Adrenal gland (tissue), 12 donors: ENCODE data around the gene CEP63. TPM values are rescaled to one million over a fixed set of nuclear protein-coding genes. Genes with fewer than 3 reads are reported as not detected.

Experiments
- DNase-seq, 7 donors: peaks; one replicate each; pipeline ENCODE4 v3.0.0-alpha.2; 2019 to 2020
- H3K27ac ChIP-seq, 5 donors: fragments of 200-600 bp; sonication (generic) in 4 of 5; 1 replicate in 3 of 5; 2 replicates in 2 of 5; pipeline versions ENCODE4 v1.5.1 to v1.8.0; 2016 to 2020; ENCODE audit warnings: mild to moderate bottlenecking in 1 of 5
- H3K27me3 ChIP-seq: fragments of 200-600 bp; 2 replicates; pipeline ENCODE4 v1.8.0; 2021
- H3K36me3 ChIP-seq, 2 donors: fragments of 200-600 bp; replicated peaks in 1 of 2; 1 replicate in 1 of 2; 2 replicates in 1 of 2; pipeline versions ENCODE4 v1.5.1 to v1.8.0; 2018 to 2022
- H3K4me1 ChIP-seq, 2 donors: fragments of 200-600 bp; replicated peaks in 1 of 2; 1 replicate in 1 of 2; 2 replicates in 1 of 2; pipeline versions ENCODE4 v1.5.1 to v1.8.0; 2018 to 2021
- H3K4me3 ChIP-seq, 4 donors: fragments of 200-600 bp; sonication (generic) in 3 of 4; one replicate each; pipeline ENCODE4 v1.5.1; 2016 to 2018
- H3K9me3 ChIP-seq, 3 donors: fragments of 200-600 bp; sonication (generic) in 1 of 3; replicated peaks in 1 of 3; 1 replicate in 2 of 3; 2 replicates in 1 of 3; pipeline versions ENCODE4 v1.5.1 to v1.8.0; 2016 to 2021
- POLR2A ChIP-seq, 2 donors: fragments of 450-650 bp; IDR thresholded peaks; one replicate each; pipeline ENCODE4 v1.6.1; 2017; ENCODE audit warnings: antibody characterized with exemption in 2 of 2, mild to moderate bottlenecking in 2 of 2, moderate library complexity in 1 of 2
- WGBS, 4 donors: extraction: QIAGEN DNeasy Blood & Tissue Kit in 2 of 4; methylation state at CpG; one replicate each; pipeline versions ENCODE4 v1.1.5 to v1.1.7; 2013 to 2017; 5-methylcytosine and 5-hydroxymethylcytosine counted together
- intact Hi-C, 2 donors: fragments of 100-400 bp; cut with DNase I; formaldehyde crosslinking; loops; one replicate each; pipeline versions ENCODE4 v1.14.1 to v1.15.0; 2022 to 2023
- polyA plus RNA-seq, 3 donors: library from polyadenylated mRNA; stranded (reverse); fragments of 200-250 nt in 2 of 3; fragments of 350-450 nt in 1 of 3; fragmentation: Illumina TruSeq in 1 of 3; extraction: RNeasy Lipid Tissue Mini Kit (QIAGEN cat#74804) in 1 of 3; gene quantifications; one replicate each; pipeline ENCODE4 v1.2.3, GENCODE V29; 2013 to 2014
- total RNA-seq, 9 donors: library from RNA; depleted of rRNA in 4 of 9; stranded (reverse); fragments of >200 nt in 4 of 9; fragments of 120-200 nt in 1 of 9; fragmentation: NEBNext Ultra II Directional in 1 of 9; extraction: Animal tissue kit (Norgen Biotek cat#: 25700) in 1 of 9; gene quantifications; one replicate each; pipeline versions ENCODE4 v1.1.0 to v1.2.4, GENCODE V29; 2013 to 2023
- TF ChIP-seq, protein P1 (sequence below), 6 experiments: fragments of 450-650 bp in 4 of 6; fragments of 200-600 bp in 2 of 6; sonication (generic) in 1 of 6; IDR thresholded peaks; 1 replicate in 5 of 6; 2 replicates in 1 of 6; pipeline versions ENCODE4 v1.5.1 to v1.8.0; 2016 to 2021; ENCODE audit warnings: antibody characterized with exemption in 6 of 6, mild to moderate bottlenecking in 2 of 6, moderate library complexity in 1 of 6
- donor health status: healthy with polysubstance abuse.
- donor health status: Bipolar disorder and iron deficiency.
- donor health status: DM: yes; HTN: yes; CAD: no.
- donor health status: DM: no; HTN: no; CAD: no.
- donor health status: DM: no; HTN: no; CAD: no.
- donor health status: DM: yes; HTN: yes; CAD: no.

Gene CEP63
- total and polyA plus RNA-seq, 12 donors: 8.8 to 43.7 (median 19.8) TPM

DNA sequence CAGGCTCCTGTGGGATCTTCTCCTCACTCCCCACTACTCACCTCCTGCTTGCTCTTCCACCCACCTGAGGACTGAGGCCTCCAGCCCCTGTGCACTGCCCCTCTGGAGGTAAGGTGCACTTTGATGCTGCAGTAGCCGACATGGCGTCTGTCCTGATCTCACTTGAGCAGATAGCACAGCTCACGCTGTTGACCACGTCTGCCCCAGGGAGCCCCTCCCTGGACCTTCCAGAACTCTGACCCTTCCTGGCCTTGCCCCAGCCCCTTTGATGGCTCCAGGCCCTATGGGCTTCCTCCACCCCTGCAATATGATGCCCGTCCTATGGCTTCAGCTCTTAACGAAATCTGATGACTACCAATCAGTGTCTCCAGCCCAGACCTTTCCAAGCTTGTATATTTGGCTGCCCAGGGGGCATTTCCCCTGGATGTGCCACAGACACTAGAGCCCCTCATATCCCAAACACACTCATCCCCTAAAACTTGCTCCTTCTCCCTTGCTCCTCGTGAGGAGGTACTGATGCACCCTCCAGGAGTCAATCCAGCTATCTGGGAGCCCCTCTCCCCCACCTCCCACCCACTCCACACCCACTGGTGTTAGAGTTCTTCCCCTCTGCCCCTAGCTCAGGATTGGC lies 137.9 kb downstream of the CEP63 start:
- Histone ChIP-seq H3K27me3 (no peaks in the 10 kb centered on the region), H3K36me3 (no peaks in the 10 kb centered on the region), H3K9me3 (no peaks in the 10 kb centered on the region), H3K4me1 (peaks cover 4 to 10% of the 10 kb centered on the region in 2 donors), H3K27ac (no peak overlapping the region), H3K4me3 (no peak overlapping the region)
- TF ChIP-seq POLR2A (IDR thresholded peaks at IDR 0.05): no peak
- TF ChIP-seq, protein P1, sequence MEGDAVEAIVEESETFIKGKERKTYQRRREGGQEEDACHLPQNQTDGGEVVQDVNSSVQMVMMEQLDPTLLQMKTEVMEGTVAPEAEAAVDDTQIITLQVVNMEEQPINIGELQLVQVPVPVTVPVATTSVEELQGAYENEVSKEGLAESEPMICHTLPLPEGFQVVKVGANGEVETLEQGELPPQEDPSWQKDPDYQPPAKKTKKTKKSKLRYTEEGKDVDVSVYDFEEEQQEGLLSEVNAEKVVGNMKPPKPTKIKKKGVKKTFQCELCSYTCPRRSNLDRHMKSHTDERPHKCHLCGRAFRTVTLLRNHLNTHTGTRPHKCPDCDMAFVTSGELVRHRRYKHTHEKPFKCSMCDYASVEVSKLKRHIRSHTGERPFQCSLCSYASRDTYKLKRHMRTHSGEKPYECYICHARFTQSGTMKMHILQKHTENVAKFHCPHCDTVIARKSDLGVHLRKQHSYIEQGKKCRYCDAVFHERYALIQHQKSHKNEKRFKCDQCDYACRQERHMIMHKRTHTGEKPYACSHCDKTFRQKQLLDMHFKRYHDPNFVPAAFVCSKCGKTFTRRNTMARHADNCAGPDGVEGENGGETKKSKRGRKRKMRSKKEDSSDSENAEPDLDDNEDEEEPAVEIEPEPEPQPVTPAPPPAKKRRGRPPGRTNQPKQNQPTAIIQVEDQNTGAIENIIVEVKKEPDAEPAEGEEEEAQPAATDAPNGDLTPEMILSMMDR (IDR thresholded peaks at IDR 0.05): no peak
- intact Hi-C loops: no loop called here
- peak in 2 of 7 donors; percentile 4 to 13 for DNase-seq
- WGBS, 4 donors: 89 to 96% (median 95%) methylated on average over 7 of the region's 7 CpGs

Other genes starting within 250 kb of the CEP63 start
- gene RYK, start 235.2 kb upstream of the CEP63 start, total RNA-seq: 10 to 100 TPM; 27.8 to 74.4 (median 47.1) TPM
- 10 to 100 TPM; 27.7 to 37.7 (median 31.0) TPM for gene RYK, start 235.2 kb upstream of the CEP63 start, polyA plus RNA-seq
- gene AMOTL2, start 111.6 kb upstream of the CEP63 start, total RNA-seq: 10 to 100 TPM in 8 of 9 donors, 1 to 10 TPM in 1; 9.3 to 63.0 (median 32.4) TPM
- 10 to 100 TPM in 2 of 3 donors, 1 to 10 TPM in 1; 9.5 to 15.4 (median 10.5) TPM for gene AMOTL2, start 111.6 kb upstream of the CEP63 start, polyA plus RNA-seq
- 100 to 1,000 TPM in 4 of 9 donors, 10 to 100 TPM in 5; 51.4 to 150 (median 77.9) TPM for gene ANAPC13, start 72 bp upstream of the CEP63 start, total RNA-seq
- 100 to 1,000 TPM in 1 of 3 donors, 10 to 100 TPM in 2; 51.1 to 186 (median 59.2) TPM for gene ANAPC13, start 72 bp upstream of the CEP63 start, polyA plus RNA-seq
- gene KY, start 165.0 kb downstream of the CEP63 start, total RNA-seq: 10 to 100 TPM in 4 of 9 donors, 1 to 10 TPM in 5; 1.3 to 21.1 (median 9.4) TPM
- gene KY, start 165.0 kb downstream of the CEP63 start, polyA plus RNA-seq: 1 to 10 TPM; 1.9 to 3.7 (median 1.9) TPM